Measurements from ENCODE around the gene EYA4. TPM values are rescaled to one million over a fixed set of nuclear protein-coding genes. Genes with fewer than 3 reads are reported as not detected.

The EYA4 gene
- total RNA-seq, 1 experiment from 2014 or later: not detected

- no peaks in the 10 kb centered on the region for H3K36me3 Mint-ChIP-seq (ENCODE audit: insufficient read depth, unreplicated experiment)
- no peaks in the 10 kb centered on the region for H3K9me3 Mint-ChIP-seq (ENCODE audit: unreplicated experiment)
- no peak overlapping the region for H3K27ac Mint-ChIP-seq (ENCODE audit: low read depth, unreplicated experiment)
- no peaks in the 10 kb centered on the region for H3K4me1 Mint-ChIP-seq (ENCODE audit: insufficient read depth, unreplicated experiment)
- DNase-seq (ENCODE audit: unreplicated experiment): no peak
- no TSS peak for BruUV-seq (replicated peaks)
- no peak overlapping the region for H3K4me3 Mint-ChIP-seq (ENCODE audit: unreplicated experiment)
- ChIA-PET CTCF (no interaction called here), POLR2A (no interaction called here)
- no peak for TF ChIP-seq CTCF (IDR thresholded peaks at IDR 0.05; ENCODE audit: unreplicated experiment)
- intact Hi-C loops (cut with micrococcal nuclease): no loop called here
- H3K27me3 Mint-ChIP-seq (ENCODE audit: insufficient read depth, unreplicated experiment): peaks cover 89% of the 10 kb centered on the region
These were observed 22.3 kb upstream of the EYA4 start for GRCh38 chr6:133218852-133219251.

GRCh38 chr6:133223452-133224029 lies 17.6 kb upstream of the EYA4 start:
- CTCF ChIA-PET: no interaction called here
- no peak overlapping the region for H3K4me3 Mint-ChIP-seq (ENCODE audit: unreplicated experiment)
- no peaks in the 10 kb centered on the region for H3K9me3 Mint-ChIP-seq (ENCODE audit: unreplicated experiment)
- peaks cover 99% of the 10 kb centered on the region for H3K27me3 Mint-ChIP-seq (ENCODE audit: insufficient read depth, unreplicated experiment)
- no peaks in the 10 kb centered on the region for H3K4me1 Mint-ChIP-seq (ENCODE audit: insufficient read depth, unreplicated experiment)
- no peaks in the 10 kb centered on the region for H3K36me3 Mint-ChIP-seq (ENCODE audit: insufficient read depth, unreplicated experiment)
- TF ChIP-seq CTCF (IDR thresholded peaks at IDR 0.05; ENCODE audit: unreplicated experiment): no peak
- POLR2A ChIA-PET: no interaction called here
- no peak for DNase-seq (ENCODE audit: unreplicated experiment)
- H3K27ac Mint-ChIP-seq (ENCODE audit: low read depth, unreplicated experiment): no peak overlapping the region
- intact Hi-C loops (cut with micrococcal nuclease): no loop called here
- BruUV-seq (replicated peaks): no TSS peak

GRCh38 chr6:133225560-133225959 lies 15.6 kb upstream of the EYA4 start:
- POLR2A ChIA-PET: interaction anchor here (0.6 kb wide), 1 partner anchor 16 kb away, joined by 3 read pairs; no protein-coding TSS in a partner anchor

GRCh38 chr6:133227344-133227743 lies 13.8 kb upstream of the EYA4 start:
- Mint-ChIP-seq H3K36me3 (ENCODE audit: insufficient read depth, unreplicated experiment) (no peaks in the 10 kb centered on the region), H3K4me1 (ENCODE audit: insufficient read depth, unreplicated experiment) (no peaks in the 10 kb centered on the region), H3K9me3 (ENCODE audit: unreplicated experiment) (no peaks in the 10 kb centered on the region), H3K27me3 (ENCODE audit: insufficient read depth, unreplicated experiment) (peaks cover 99% of the 10 kb centered on the region), H3K4me3 (ENCODE audit: unreplicated experiment) (no peak overlapping the region), H3K27ac (ENCODE audit: low read depth, unreplicated experiment) (no peak overlapping the region)
- BruUV-seq (replicated peaks): no TSS peak
- intact Hi-C loops (cut with micrococcal nuclease): no loop called here
- DNase-seq (ENCODE audit: unreplicated experiment): no peak
- CTCF ChIA-PET: no interaction called here
- POLR2A ChIA-PET: no interaction called here
- no peak for TF ChIP-seq CTCF (IDR thresholded peaks at IDR 0.05; ENCODE audit: unreplicated experiment)

More at GRCh38 chr6:133225560-133225959, 15.6 kb upstream of the EYA4 start:
- DNase-seq (ENCODE audit: unreplicated experiment): no peak
- Mint-ChIP-seq H3K27me3 (ENCODE audit: insufficient read depth, unreplicated experiment) (peaks cover 99% of the 10 kb centered on the region), H3K36me3 (ENCODE audit: insufficient read depth, unreplicated experiment) (no peaks in the 10 kb centered on the region), H3K4me3 (ENCODE audit: unreplicated experiment) (no peak overlapping the region), H3K27ac (ENCODE audit: low read depth, unreplicated experiment) (no peak overlapping the region), H3K9me3 (ENCODE audit: unreplicated experiment) (no peaks in the 10 kb centered on the region), H3K4me1 (ENCODE audit: insufficient read depth, unreplicated experiment) (no peaks in the 10 kb centered on the region)
- intact Hi-C loops (cut with micrococcal nuclease): no loop called here
- no TSS peak for BruUV-seq (replicated peaks)
- CTCF ChIA-PET: no interaction called here
- no peak for TF ChIP-seq CTCF (IDR thresholded peaks at IDR 0.05; ENCODE audit: unreplicated experiment)
